Suprapubic skin (tissue), 3 donors: ENCODE measurements around the gene CCDC87.

Experiments used
- CTCF ChIP-seq, 2 donors: fragments of 200-600 bp in 1 of 2; fragments of 450-650 bp in 1 of 2; sonication (generic) in 1 of 2; IDR thresholded peaks; one replicate each; pipeline ENCODE4 v1.5.1; 2016 to 2019; ENCODE audit warnings: antibody characterized with exemption in 2 of 2, mild to moderate bottlenecking in 1 of 2, moderate library complexity in 1 of 2
- EP300 ChIP-seq: sonication (generic); formaldehyde crosslinking; IDR thresholded peaks from one replicate; pipeline ENCODE4 v1.6.1; 2017; ENCODE audit warnings: antibody characterized with exemption

DNA sequence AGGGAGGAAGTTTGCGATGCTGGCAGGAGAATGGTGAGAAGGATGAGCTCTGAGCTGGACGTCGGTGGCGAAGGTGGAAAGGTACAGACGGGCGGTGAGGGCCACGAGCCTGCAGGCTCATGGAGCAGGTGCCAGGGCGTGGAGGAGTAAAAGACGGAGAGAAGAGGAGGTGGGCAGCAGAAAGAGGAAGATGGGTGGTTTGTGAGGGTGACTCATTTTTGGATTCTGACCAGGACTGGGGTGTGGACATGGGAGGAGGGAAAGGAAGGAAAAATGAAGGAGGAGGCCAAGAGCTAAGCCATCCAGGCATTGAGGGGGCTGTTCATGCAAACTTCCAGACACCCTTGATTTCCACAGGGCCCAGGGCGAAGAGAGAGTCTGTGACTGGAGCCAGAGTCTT, 50.5 kb downstream of the CCDC87 start:
- TF ChIP-seq CTCF (IDR thresholded peaks at IDR 0.05) (no peak), EP300 (no peak)
